ENCODE results near the gene CBARP.
"Not testable (repeated sequence)": the region's sequence is repeated elsewhere in the genome, so short reads cannot be mapped to it uniquely, and the experiment has no call there.

The CBARP gene

GRCh38 chr19:1248786-1249297 lies 11.0 kb upstream of the CBARP start:
- in situ Hi-C loops (cut with HindIII; ENCODE audit: low sequenced_read_pairs) = no loop called here
- DNase-seq (ENCODE audit: low read depth) = no peak
- H3K4me3 ChIP-seq (ENCODE audit: low read depth, low read length) = peak overlapping the region; percentile 64
- peak; percentile 63 for TF ChIP-seq CTCF (IDR thresholded peaks at IDR 0.05; ENCODE audit: low read depth, low read length, missing control alignments)

GRCh38 chr19:1248139-1248785 lies 10.5 kb upstream of the CBARP start, which contains the start of gene MIDN:
MIDN (plus strand) TSS chr19:1248583; CDS start chr19:1250297, 1,714 bp downstream.
- peak; percentile 17 for TF ChIP-seq CTCF (IDR thresholded peaks at IDR 0.05; ENCODE audit: low read depth, low read length, missing control alignments)
- H3K4me3 ChIP-seq (ENCODE audit: low read depth, low read length) = peak within 1 kb of the TSS; percentile 64
- in situ Hi-C loops (cut with HindIII; ENCODE audit: low sequenced_read_pairs) = no loop called here
- DNase-seq (ENCODE audit: low read depth) = no peak

DNA sequence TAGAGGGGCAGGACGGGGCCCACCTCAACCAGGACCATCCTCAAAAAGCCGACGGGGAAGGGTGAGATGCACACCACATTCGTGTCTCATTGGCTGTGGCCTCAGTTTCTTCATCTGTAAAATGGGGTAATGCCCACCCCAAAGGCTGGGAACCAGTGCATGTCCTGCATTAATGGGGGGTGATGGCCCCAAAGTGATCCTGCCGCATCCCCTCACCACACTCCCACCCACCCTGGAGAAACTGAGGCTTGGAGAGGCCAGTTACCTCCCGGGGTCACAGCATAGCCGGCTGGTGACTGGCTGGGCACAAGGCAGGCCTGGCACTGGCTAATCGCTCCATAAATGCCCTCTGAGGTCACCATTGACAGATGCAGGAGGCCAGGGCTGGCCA lies 9.9 kb upstream of the CBARP start:
- peak overlapping the region; percentile 64 for H3K4me3 ChIP-seq (ENCODE audit: low read depth, low read length)
- no peak for TF ChIP-seq CTCF (IDR thresholded peaks at IDR 0.05; ENCODE audit: low read depth, low read length, missing control alignments)

GRCh38 chr19:1246265-1247087 lies 8.7 kb upstream of the CBARP start:
- in situ Hi-C loops (cut with HindIII; ENCODE audit: low sequenced_read_pairs); H3K4me3 ChIP-seq (ENCODE audit: low read depth, low read length); DNase-seq (ENCODE audit: low read depth): not testable (repeated sequence)

More for the DNA sequence above, 9.9 kb upstream of the CBARP start:
- in situ Hi-C loops (cut with HindIII; ENCODE audit: low sequenced_read_pairs) = no loop called here
- no peak for DNase-seq (ENCODE audit: low read depth)

GRCh38 chr19:1245494-1246264 lies 7.9 kb upstream of the CBARP start:
- DNase-seq (ENCODE audit: low read depth) = no peak
- no peak overlapping the region for H3K4me3 ChIP-seq (ENCODE audit: low read depth, low read length)
- no peak for TF ChIP-seq CTCF (IDR thresholded peaks at IDR 0.05; ENCODE audit: low read depth, low read length, missing control alignments)
- in situ Hi-C loops (cut with HindIII; ENCODE audit: low sequenced_read_pairs) = no loop called here

- TF ChIP-seq CTCF (IDR thresholded peaks at IDR 0.05; ENCODE audit: low read depth, low read length, missing control alignments) = no peak
- H3K4me3 ChIP-seq (ENCODE audit: low read depth, low read length) = no peak overlapping the region
- no peak for DNase-seq (ENCODE audit: low read depth)
- in situ Hi-C loops (cut with HindIII; ENCODE audit: low sequenced_read_pairs) = no loop called here
Observed at GRCh38 chr19:1244693-1245451, 7.1 kb upstream of the CBARP start.

Measured in astrocyte of the cerebellum (primary cell).